NB4 (cell line): Measurements from ENCODE around the gene HAND1.

ENCODE experiments used
- DNase-seq: peaks from one replicate; pipeline ENCODE4 v3.0.0; 2010; ENCODE audit warnings: low read depth
- H3K4me3 ChIP-seq: one replicate; pipeline ENCODE4 v1.5.1; 2011; ENCODE audit warnings: mild to moderate bottlenecking, low read depth, low read length, moderate library complexity
- MYC ChIP-seq: IDR thresholded peaks from 2 replicates; pipeline ENCODE4 v1.6.1; 2011; ENCODE audit warnings: low read depth, low read length
- POLR2A ChIP-seq: IDR thresholded peaks from 2 replicates; pipeline ENCODE4 v1.6.1; 2011; ENCODE audit warnings: mild to moderate bottlenecking; ENCODE audit not compliant: insufficient read length; ENCODE audit errors: extremely low read depth
- TF ChIP-seq, protein P1 (sequence below): IDR thresholded peaks from one replicate; pipeline ENCODE4 v1.5.1; 2012; ENCODE audit warnings: low read depth, low read length
- TF ChIP-seq, protein P2 (sequence below): IDR thresholded peaks from 2 replicates; pipeline ENCODE4 v1.6.1; 2011; ENCODE audit warnings: low read depth, low read length

HAND1 gene

DNA sequence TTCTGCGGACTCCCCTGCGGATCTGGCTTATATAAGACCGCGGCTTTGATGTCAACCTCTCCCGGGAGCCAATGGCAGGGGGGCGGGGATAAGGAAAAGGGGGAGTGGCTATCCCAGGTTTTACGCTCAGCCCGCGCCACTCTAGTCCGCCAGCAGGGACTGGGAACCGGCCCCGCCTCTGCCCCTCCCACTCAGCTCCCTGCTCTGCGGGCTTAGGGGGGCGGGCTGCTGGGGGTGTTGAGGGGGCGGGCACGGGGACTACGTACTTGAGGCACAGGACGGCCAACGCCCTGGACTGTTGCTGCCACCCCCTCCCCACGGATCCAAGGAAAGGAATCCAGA, at the start of gene HAND1:
HAND1 (minus strand) TSS at position 4 of the 342 bp plus-strand sequence. CDS start 219 bp downstream, outside the sequence.
- DNase-seq = no peak
- H3K4me3 ChIP-seq = no peak within 1 kb of the TSS
- TF ChIP-seq, protein P1, sequence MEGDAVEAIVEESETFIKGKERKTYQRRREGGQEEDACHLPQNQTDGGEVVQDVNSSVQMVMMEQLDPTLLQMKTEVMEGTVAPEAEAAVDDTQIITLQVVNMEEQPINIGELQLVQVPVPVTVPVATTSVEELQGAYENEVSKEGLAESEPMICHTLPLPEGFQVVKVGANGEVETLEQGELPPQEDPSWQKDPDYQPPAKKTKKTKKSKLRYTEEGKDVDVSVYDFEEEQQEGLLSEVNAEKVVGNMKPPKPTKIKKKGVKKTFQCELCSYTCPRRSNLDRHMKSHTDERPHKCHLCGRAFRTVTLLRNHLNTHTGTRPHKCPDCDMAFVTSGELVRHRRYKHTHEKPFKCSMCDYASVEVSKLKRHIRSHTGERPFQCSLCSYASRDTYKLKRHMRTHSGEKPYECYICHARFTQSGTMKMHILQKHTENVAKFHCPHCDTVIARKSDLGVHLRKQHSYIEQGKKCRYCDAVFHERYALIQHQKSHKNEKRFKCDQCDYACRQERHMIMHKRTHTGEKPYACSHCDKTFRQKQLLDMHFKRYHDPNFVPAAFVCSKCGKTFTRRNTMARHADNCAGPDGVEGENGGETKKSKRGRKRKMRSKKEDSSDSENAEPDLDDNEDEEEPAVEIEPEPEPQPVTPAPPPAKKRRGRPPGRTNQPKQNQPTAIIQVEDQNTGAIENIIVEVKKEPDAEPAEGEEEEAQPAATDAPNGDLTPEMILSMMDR = no peak
- TF ChIP-seq MYC (no peak), POLR2A (no peak)
- TF ChIP-seq, protein P2, sequence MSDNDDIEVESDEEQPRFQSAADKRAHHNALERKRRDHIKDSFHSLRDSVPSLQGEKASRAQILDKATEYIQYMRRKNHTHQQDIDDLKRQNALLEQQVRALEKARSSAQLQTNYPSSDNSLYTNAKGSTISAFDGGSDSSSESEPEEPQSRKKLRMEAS = no peak

DNA sequence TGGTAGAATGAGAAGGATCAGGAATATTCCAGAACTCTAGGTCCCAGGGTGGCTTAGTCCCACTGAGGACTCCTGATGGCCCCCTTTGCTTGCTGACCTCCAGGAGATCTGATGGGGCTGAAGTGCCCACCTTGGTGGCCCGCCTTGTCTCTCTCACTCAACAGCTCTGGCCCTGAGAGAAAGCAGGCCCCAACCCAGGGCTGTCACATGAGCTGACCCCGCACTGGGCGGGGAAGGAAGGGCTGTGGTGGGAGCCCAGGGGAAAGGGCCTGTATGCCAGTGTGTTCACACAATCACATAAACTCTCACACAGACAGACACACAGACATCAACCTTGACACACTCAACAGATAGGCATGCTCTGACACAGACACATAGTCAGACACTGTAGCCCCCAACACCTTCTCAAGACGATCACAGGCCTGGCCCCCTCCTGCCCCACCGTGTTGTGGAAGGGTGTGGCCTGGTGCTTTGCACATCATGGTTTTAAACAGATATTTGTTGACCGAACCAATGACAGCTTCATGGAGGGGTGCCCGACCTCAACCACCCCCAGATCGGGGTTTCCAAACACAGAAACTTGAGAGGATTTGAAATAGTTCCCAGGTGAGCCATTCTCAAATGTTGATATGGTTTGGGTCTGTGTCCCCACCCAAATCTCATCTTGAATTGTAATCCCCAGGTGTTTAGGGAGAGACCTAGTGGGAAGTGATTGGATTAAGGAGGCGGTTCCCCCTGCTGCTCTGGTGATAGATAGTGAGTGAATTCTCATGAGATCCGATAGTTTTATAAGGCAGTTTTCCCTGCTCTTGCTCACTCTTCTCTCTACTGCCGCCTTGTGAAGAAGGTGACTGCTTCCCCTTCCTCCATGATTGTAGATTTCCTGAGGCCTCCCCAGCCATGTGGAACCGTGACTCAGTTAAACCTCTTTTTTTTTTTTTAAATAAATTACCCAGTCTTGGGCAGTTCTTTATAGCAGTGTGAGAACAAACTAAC, 48.5 kb upstream of the HAND1 start:
- DNase-seq = no peak

DNA sequence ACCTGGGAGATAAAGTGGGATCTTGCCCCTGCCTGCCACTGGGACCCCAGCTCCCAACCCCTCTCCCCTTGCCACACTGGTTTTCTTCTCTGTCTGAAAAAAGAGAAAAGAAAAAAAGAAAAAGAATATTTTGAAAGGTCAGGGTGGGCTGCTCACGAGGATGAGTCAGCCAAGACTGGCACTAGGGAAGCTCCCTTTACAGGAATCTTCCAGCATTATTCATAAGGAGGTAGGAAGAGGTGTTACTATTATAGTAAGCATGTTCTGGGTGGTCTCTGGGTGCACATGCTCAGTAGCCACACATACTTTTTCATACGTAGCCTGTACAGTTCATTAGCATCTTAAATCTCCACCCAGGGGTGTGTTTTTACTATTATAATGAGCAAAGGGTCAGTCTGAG, 46.8 kb upstream of the HAND1 start:
- no peak overlapping the region for H3K4me3 ChIP-seq
- TF ChIP-seq POLR2A (no peak), MYC (no peak)
- TF ChIP-seq, protein P2 = no peak
- TF ChIP-seq, protein P1 = no peak
- no peak for DNase-seq

More for the DNA sequence above, 48.5 kb upstream of the HAND1 start:
- no peak overlapping the region for H3K4me3 ChIP-seq
- TF ChIP-seq, protein P2 = no peak
- TF ChIP-seq POLR2A (no peak), MYC (no peak)
- TF ChIP-seq, protein P1 = no peak

DNA sequence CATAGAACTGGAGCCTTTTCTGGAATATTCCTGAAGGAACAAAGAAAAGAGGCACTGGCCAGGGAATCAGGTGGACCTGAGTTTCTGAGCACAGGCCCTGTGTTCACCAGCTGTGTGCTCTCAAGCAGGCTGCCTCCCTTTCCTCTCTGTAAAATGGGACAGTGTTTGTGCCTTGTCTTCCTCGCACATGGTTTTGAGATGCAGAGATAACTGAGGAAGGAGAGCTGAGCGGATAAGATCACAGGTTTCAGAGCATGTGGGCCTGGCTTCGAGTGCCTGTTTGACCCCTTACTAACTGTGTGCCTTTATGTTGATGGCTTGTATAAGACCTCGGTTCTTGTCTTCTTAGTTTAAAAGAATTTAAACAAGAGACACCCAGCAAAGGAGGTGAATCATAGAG, 46.2 kb upstream of the HAND1 start:
- no peak overlapping the region for H3K4me3 ChIP-seq
- DNase-seq = no peak
- TF ChIP-seq POLR2A (no peak), MYC (no peak)
- TF ChIP-seq, protein P1 = no peak
- TF ChIP-seq, protein P2 = no peak

DNA sequence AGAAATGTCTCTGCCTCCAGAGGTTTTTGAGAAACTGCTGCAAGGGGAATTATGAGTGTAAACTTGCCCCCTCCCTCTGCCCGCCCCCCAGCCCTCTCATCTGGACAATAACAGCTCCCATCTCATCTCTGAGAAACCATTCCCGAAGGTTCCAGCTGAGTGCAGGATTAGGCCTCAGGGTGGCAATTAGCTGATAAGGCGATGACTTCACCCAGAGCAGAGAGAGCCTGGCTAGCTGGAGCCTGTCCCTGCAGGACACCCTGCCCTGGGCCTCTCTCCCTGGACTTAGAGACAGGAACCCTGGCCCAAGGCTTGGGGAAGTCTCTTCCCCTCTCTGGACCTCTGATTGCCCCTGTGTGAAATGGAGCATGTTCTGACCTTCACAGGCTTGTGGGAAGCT, 45.7 kb upstream of the HAND1 start:
- no peak for DNase-seq
- TF ChIP-seq POLR2A (no peak), MYC (no peak)
- TF ChIP-seq, protein P2 = no peak
- TF ChIP-seq, protein P1 = no peak
- no peak overlapping the region for H3K4me3 ChIP-seq
